Prostate gland (tissue), 2 donors: Measurements from ENCODE around the gene MDFI. TPM values are rescaled to one million over a fixed set of nuclear protein-coding genes. Genes with fewer than 3 reads are reported as not detected.

Experiments
- DNase-seq: peaks from one replicate; pipeline ENCODE4 v3.0.0-alpha.2; 2019; ENCODE audit warnings: low spot score
- H3K27ac ChIP-seq, 2 donors: fragments of 200-600 bp; sonication (generic); 2 replicates each; pipeline ENCODE4 v1.5.1; 2017 to 2019
- H3K27me3 ChIP-seq: fragments of 200-600 bp; sonication (generic); replicated peaks from 2 replicates; pipeline ENCODE4 v1.5.1; 2019; ENCODE audit not compliant: insufficient read depth
- H3K36me3 ChIP-seq, 2 donors: fragments of 200-600 bp; sonication (generic); 1 replicate in 1 of 2; 2 replicates in 1 of 2; pipeline versions ENCODE4 v1.5.1 to v1.8.1; 2017 to 2019
- H3K4me1 ChIP-seq: fragments of 200-600 bp; sonication (generic); replicated peaks from 2 replicates; pipeline ENCODE4 v1.5.1; 2019
- H3K4me3 ChIP-seq, 2 donors: fragments of 200-600 bp; sonication (generic); 2 replicates each; pipeline ENCODE4 v1.5.1; 2017 to 2019
- H3K9me3 ChIP-seq: fragments of 200-600 bp; sonication (generic); 2 replicates; pipeline ENCODE4 v1.5.1; 2017
- CTCF ChIP-seq, 4 experiments: fragments of 200-600 bp in 2 of 4; fragments of 450-650 bp in 2 of 4; sonication (generic) in 2 of 4; IDR thresholded peaks; 1 replicate in 3 of 4; 2 replicates in 1 of 4; pipeline ENCODE4 v1.5.1; 2016 to 2019; ENCODE audit warnings: antibody characterized with exemption in 4 of 4, mild to moderate bottlenecking in 2 of 4, moderate library complexity in 2 of 4
- POLR2A ChIP-seq: fragments of 450-650 bp; IDR thresholded peaks from one replicate; pipeline ENCODE4 v1.6.1; 2016; ENCODE audit warnings: antibody characterized with exemption, mild to moderate bottlenecking
- POLR2AphosphoS5 ChIP-seq: sonication (generic); formaldehyde crosslinking; IDR thresholded peaks from one replicate; pipeline ENCODE4 v1.6.1; 2017; ENCODE audit warnings: antibody characterized with exemption
- WGBS: methylation state at CpG from one replicate; pipeline ENCODE4 v1.1.5; 2018; 5-methylcytosine and 5-hydroxymethylcytosine counted together
- intact Hi-C: fragments of 100-400 bp; cut with DNase I; formaldehyde crosslinking; loops from one replicate; pipeline ENCODE4 v1.14.2; 2022
- total RNA-seq, 2 donors: library from RNA; depleted of rRNA; stranded (reverse); fragments of >200 nt; gene quantifications; one replicate each; pipeline ENCODE4 v1.1.0, GENCODE V29; 2016

The MDFI gene
- total RNA-seq, 2 donors from 2014 or later: 31.8 to 77.9 TPM

GRCh38 chr6:41595166-41595565 is 43.1 kb upstream of the MDFI start:
- no peak overlapping the region for H3K27ac ChIP-seq
- intact Hi-C loops: loop anchor here (10.0 kb wide), 1 partner anchor 190 kb away; the partner anchor contains the start of genes PRICKLE4 and TOMM6
- no peak for DNase-seq
- no peaks in the 10 kb centered on the region for H3K9me3 ChIP-seq
- H3K4me3 ChIP-seq: no peak overlapping the region
- no peaks in the 10 kb centered on the region for H3K4me1 ChIP-seq
- 86% methylated on average over 6 of the region's 6 CpGs for WGBS
- H3K27me3 ChIP-seq: no peaks in the 10 kb centered on the region
- no peak for TF ChIP-seq POLR2A
- no peak for TF ChIP-seq CTCF (IDR thresholded peaks at IDR 0.05)
- no peak for TF ChIP-seq POLR2AphosphoS5
- peaks cover 5 to 13% of the 10 kb centered on the region in 2 donors for H3K36me3 ChIP-seq

- Histone ChIP-seq H3K27ac (no peak overlapping the region), H3K36me3 (peaks cover 5 to 9% of the 10 kb centered on the region in 2 donors), H3K4me3 (no peak overlapping the region), H3K9me3 (no peaks in the 10 kb centered on the region), H3K4me1 (no peaks in the 10 kb centered on the region), H3K27me3 (no peaks in the 10 kb centered on the region)
- no peak for DNase-seq
- intact Hi-C loops: loop anchor here (10.0 kb wide), 1 partner anchor 189 kb away; the partner anchor contains the start of genes PRICKLE4 and TOMM6
- TF ChIP-seq POLR2A (no peak), POLR2AphosphoS5 (no peak)
- 89% methylated on average over 10 of the region's 10 CpGs for WGBS
Measured at GRCh38 chr6:41596096-41596685, 42.1 kb upstream of the MDFI start.

GRCh38 chr6:41596807-41597206 is 41.5 kb upstream of the MDFI start:
- no peak for DNase-seq
- H3K4me1 ChIP-seq: no peaks in the 10 kb centered on the region
- no peak overlapping the region for H3K4me3 ChIP-seq
- intact Hi-C loops: loop anchor here (10.0 kb wide), 1 partner anchor 188 kb away; the partner anchor contains the start of genes PRICKLE4 and TOMM6
- no peaks in the 10 kb centered on the region for H3K9me3 ChIP-seq
- WGBS: 90% methylated on average over 11 of the region's 11 CpGs
- no peak overlapping the region for H3K27ac ChIP-seq
- H3K27me3 ChIP-seq: no peaks in the 10 kb centered on the region
- TF ChIP-seq POLR2AphosphoS5: no peak
- no peak for TF ChIP-seq CTCF (IDR thresholded peaks at IDR 0.05)
- TF ChIP-seq POLR2A: no peak
- H3K36me3 ChIP-seq: peaks cover 5 to 9% of the 10 kb centered on the region in 2 donors

- Histone ChIP-seq H3K27me3 (no peaks in the 10 kb centered on the region), H3K4me3 (no peak overlapping the region), H3K27ac (no peak overlapping the region), H3K4me1 (no peaks in the 10 kb centered on the region), H3K9me3 (no peaks in the 10 kb centered on the region), H3K36me3 (peaks cover 5 to 9% of the 10 kb centered on the region in 2 donors)
- intact Hi-C loops: loop anchor here (10.0 kb wide), 1 partner anchor 187 kb away; the partner anchor contains the start of genes PRICKLE4 and TOMM6
- no peak for DNase-seq
- TF ChIP-seq POLR2AphosphoS5: no peak
- TF ChIP-seq POLR2A: no peak
- TF ChIP-seq CTCF (IDR thresholded peaks at IDR 0.05): no peak
- WGBS: 85% methylated on average over 17 of the region's 19 CpGs
Measured at GRCh38 chr6:41597246-41598000, 40.8 kb upstream of the MDFI start.

- Histone ChIP-seq H3K27ac (no peak overlapping the region), H3K27me3 (no peaks in the 10 kb centered on the region), H3K9me3 (no peaks in the 10 kb centered on the region), H3K4me3 (no peak overlapping the region), H3K36me3 (peaks cover 5 to 9% of the 10 kb centered on the region in 2 donors), H3K4me1 (no peaks in the 10 kb centered on the region)
- intact Hi-C loops: loop anchor here (10.0 kb wide), 1 partner anchor 186 kb away; the partner anchor contains the start of genes PRICKLE4 and TOMM6
- DNase-seq: no peak
- 86% methylated on average over 7 of the region's 8 CpGs for WGBS
- TF ChIP-seq POLR2AphosphoS5 (no peak), CTCF (IDR thresholded peaks at IDR 0.05) (no peak), POLR2A (no peak)
Measured at GRCh38 chr6:41598670-41599014, 39.6 kb upstream of the MDFI start.
